GM23248 (cell line): ENCODE data around the gene DPPA3. TPM values are rescaled to one million over a fixed set of nuclear protein-coding genes. Genes with fewer than 3 reads are reported as not detected.

Experiments used
- DNase-seq: peaks from one replicate; pipeline ENCODE4 v3.0.0-alpha.2; 2015
- H2AFZ ChIP-seq: fragments of 200-600 bp; sonication (generic); 2 replicates; pipeline ENCODE4 v1.6.1; 2016; ENCODE audit warnings: antibody characterized with exemption
- H3F3A ChIP-seq: fragments of 200-600 bp; sonication (generic); 2 replicates; pipeline ENCODE4 v1.6.1; 2016; ENCODE audit warnings: mild to moderate bottlenecking, antibody characterized with exemption, mixed run types; ENCODE audit not compliant: insufficient read depth
- H3K27ac ChIP-seq: fragments of 200-600 bp; sonication (generic); 2 replicates; pipeline ENCODE4 v1.5.1; 2016; ENCODE audit warnings: mild to moderate bottlenecking
- H3K27me3 ChIP-seq: fragments of 200-600 bp; sonication (generic); replicated peaks from 2 replicates; pipeline ENCODE4 v1.6.1; 2016; ENCODE audit warnings: mild to moderate bottlenecking; ENCODE audit not compliant: insufficient read depth
- H3K36me3 ChIP-seq: fragments of 200-600 bp; sonication (generic); 2 replicates; pipeline ENCODE4 v1.6.1; 2016; ENCODE audit warnings: low read depth, mild to moderate bottlenecking
- H3K4me1 ChIP-seq: fragments of 200-600 bp; sonication (generic); 2 replicates; pipeline ENCODE4 v1.6.1; 2016; ENCODE audit warnings: mild to moderate bottlenecking; ENCODE audit not compliant: insufficient read depth
- H3K4me2 ChIP-seq: fragments of 200-600 bp; sonication (generic); one replicate; pipeline ENCODE4 v1.6.1; 2016; ENCODE audit warnings: mild to moderate bottlenecking; ENCODE audit not compliant: unreplicated experiment
- H3K4me3 ChIP-seq: fragments of 200-600 bp; sonication (generic); 2 replicates; pipeline ENCODE4 v1.5.1; 2016; ENCODE audit warnings: mild to moderate bottlenecking
- H3K79me2 ChIP-seq: fragments of 200-600 bp; sonication (generic); 2 replicates; pipeline ENCODE4 v1.6.1; 2016; ENCODE audit warnings: mild to moderate bottlenecking; ENCODE audit not compliant: insufficient read depth
- H3K9ac ChIP-seq: fragments of 200-600 bp; sonication (generic); 2 replicates; pipeline ENCODE4 v1.6.1; 2016; ENCODE audit warnings: mild to moderate bottlenecking
- H3K9me2 ChIP-seq: fragments of 200-600 bp; sonication (generic); 2 replicates; pipeline ENCODE4 v1.6.1; 2016; ENCODE audit warnings: mixed run types, mild to moderate bottlenecking, moderate library complexity; ENCODE audit not compliant: insufficient read depth
- H3K9me3 ChIP-seq: fragments of 200-600 bp; sonication (generic); one replicate; pipeline ENCODE4 v1.6.1; 2017; ENCODE audit warnings: low read depth
- H4K20me1 ChIP-seq: fragments of 200-600 bp; sonication (generic); 2 replicates; pipeline ENCODE4 v1.6.0; 2016; ENCODE audit not compliant: insufficient read depth
- EZH2 ChIP-seq: fragments of 200-600 bp; sonication (generic); IDR thresholded peaks from 2 replicates; pipeline ENCODE4 v1.6.1; 2018; ENCODE audit warnings: antibody characterized with exemption, mild to moderate bottlenecking; ENCODE audit not compliant: insufficient read depth, poor library complexity, severe bottlenecking
- EZH2phosphoT487 ChIP-seq: fragments of 200-600 bp; sonication (generic); IDR thresholded peaks from 2 replicates; pipeline ENCODE4 v1.6.1; 2018; ENCODE audit warnings: antibody characterized with exemption, moderate library complexity, mild to moderate bottlenecking, low read depth; ENCODE audit not compliant: insufficient read depth
- WGBS, 2 experiments: methylation state at CpG; one replicate each; pipeline ENCODE4 v1.1.6; 2015 to 2017; ENCODE audit warnings: low lambda C conversion rate in 2 of 2, low coverage in 1 of 2; ENCODE audit errors: missing lambda C conversion rate in 2 of 2; 5-methylcytosine and 5-hydroxymethylcytosine counted together
- in situ Hi-C: fragments of 300-500 bp; cut with MboI; formaldehyde crosslinking; loops from 2 replicates; pipeline ENCODE4 v1.15.0; 2020
- polyA plus RNA-seq: library from polyadenylated mRNA; unstranded; fragments of >200 nt; fragmentation: Nextera tagmentation; extraction: Ambion mirVana; gene quantifications from 2 replicates; pipeline ENCODE4 v1.2.1, GENCODE V29; 2016
- total RNA-seq: library from RNA; depleted of rRNA; stranded (reverse); fragments of >200 nt; shearing (Covaris generic); gene quantifications from 2 replicates; pipeline ENCODE4 v1.2.3, GENCODE V29; 2014

DPPA3 gene
- total and polyA plus RNA-seq, 2 experiments from 2014 or later, result not detected

- in situ Hi-C loops, result no loop called here
- no peak overlapping the region for H3K4me2 ChIP-seq
- H3K79me2 ChIP-seq, result no peaks in the 10 kb centered on the region
- H4K20me1 ChIP-seq, result no peaks in the 10 kb centered on the region
- no peaks in the 10 kb centered on the region for H3K9me3 ChIP-seq
- H3K9ac ChIP-seq, result no peak overlapping the region
- H3K9me2 ChIP-seq, result no peaks in the 10 kb centered on the region
- DNase-seq, result no peak
- TF ChIP-seq EZH2 (no peak), EZH2phosphoT487 (no peak)
- WGBS, 2 experiments, result 26 to 27% methylated on average over 3 of the region's 3 CpGs
- H3F3A ChIP-seq, result no peaks in the 10 kb centered on the region
- H3K4me1 ChIP-seq, result no peaks in the 10 kb centered on the region
- H3K36me3 ChIP-seq, result no peaks in the 10 kb centered on the region
- peaks cover 11% of the 10 kb centered on the region for H3K27me3 ChIP-seq
- no peak overlapping the region for H2AFZ ChIP-seq
- no peak overlapping the region for H3K4me3 ChIP-seq
- H3K27ac ChIP-seq, result no peak overlapping the region
Observed at GRCh38 chr12:7694556-7695236, 16.5 kb upstream of the DPPA3 start.

GRCh38 chr12:7695237-7695560 lies 16.0 kb upstream of the DPPA3 start:
- H3K36me3 ChIP-seq, result no peaks in the 10 kb centered on the region
- H3K27ac ChIP-seq, result no peak overlapping the region
- in situ Hi-C loops, result no loop called here
- no peaks in the 10 kb centered on the region for H3F3A ChIP-seq
- no peaks in the 10 kb centered on the region for H4K20me1 ChIP-seq
- H3K4me2 ChIP-seq, result no peak overlapping the region
- TF ChIP-seq EZH2, result no peak
- TF ChIP-seq EZH2phosphoT487, result no peak
- no peak overlapping the region for H3K4me3 ChIP-seq
- H3K9ac ChIP-seq, result no peak overlapping the region
- H2AFZ ChIP-seq, result no peak overlapping the region
- H3K9me2 ChIP-seq, result no peaks in the 10 kb centered on the region
- no peaks in the 10 kb centered on the region for H3K9me3 ChIP-seq
- WGBS, 2 experiments, result 21 to 23% methylated on average over 10 of the region's 10 CpGs
- no peak for DNase-seq
- H3K4me1 ChIP-seq, result no peaks in the 10 kb centered on the region
- H3K79me2 ChIP-seq, result no peaks in the 10 kb centered on the region
- H3K27me3 ChIP-seq, result peaks cover 11% of the 10 kb centered on the region

DNA sequence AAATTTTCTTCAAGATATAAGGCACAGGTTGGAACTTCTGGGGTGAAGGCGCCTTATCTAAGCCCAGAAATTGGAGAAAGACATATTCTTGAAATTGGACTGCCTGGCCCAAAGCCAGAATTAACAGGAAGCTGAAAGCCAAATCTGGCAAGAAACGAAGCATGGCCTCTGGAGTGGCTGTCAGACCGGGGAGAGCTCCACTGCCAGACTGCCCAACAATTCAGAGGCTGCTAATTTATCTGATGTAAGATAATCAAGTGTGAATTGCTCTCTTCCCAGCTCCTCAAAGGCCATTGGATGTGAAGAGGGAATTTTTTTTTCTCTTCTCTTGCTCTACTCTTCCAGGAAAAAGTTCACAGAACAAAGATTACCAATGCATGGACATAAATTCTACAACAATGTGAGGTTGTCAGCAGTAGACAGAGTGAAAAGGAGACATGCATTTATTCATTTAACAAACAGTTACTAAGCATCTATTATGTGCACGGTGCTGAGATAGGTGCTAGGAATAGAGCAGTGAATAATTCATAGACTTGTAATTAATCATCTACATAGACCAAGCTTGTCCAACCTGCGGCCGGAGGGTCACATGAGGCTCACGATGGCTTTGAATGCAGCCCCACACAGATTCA lies 15.6 kb upstream of the DPPA3 start, which contains the start of gene GDF3:
Gene GDF3, minus strand, starts transcription at position 210 of the 632 bp plus-strand sequence. Its CDS starts 47 bp downstream, at position 163.
- H3K9me2 ChIP-seq, result no peaks in the 10 kb centered on the region

GRCh38 chr12:7705846-7706245 lies 5.4 kb upstream of the DPPA3 start:
- Histone ChIP-seq H3K27me3 (peaks cover 4% of the 10 kb centered on the region; the same call in 1 of the 2 replicates), H3F3A (no peaks in the 10 kb centered on the region), H3K9me3 (no peaks in the 10 kb centered on the region), H2AFZ (no peak overlapping the region), H3K27ac (no peak overlapping the region), H3K9me2 (no peaks in the 10 kb centered on the region), H3K36me3 (no peaks in the 10 kb centered on the region), H3K4me3 (no peak overlapping the region), H3K4me1 (no peaks in the 10 kb centered on the region), H3K9ac (no peak overlapping the region), H3K4me2 (no peak overlapping the region), H3K79me2 (no peaks in the 10 kb centered on the region), H4K20me1 (no peaks in the 10 kb centered on the region)
- in situ Hi-C loops, result no loop called here
- no peak for TF ChIP-seq EZH2phosphoT487
- no peak for TF ChIP-seq EZH2
- no peak for DNase-seq
- WGBS, 2 experiments, result 77 to 81% methylated on average over 25 to 29 of the region's 29 CpGs

More for the DNA sequence above, 15.6 kb upstream of the DPPA3 start, which contains the start of gene GDF3:
- no peaks in the 10 kb centered on the region for H3K9me3 ChIP-seq
- TF ChIP-seq EZH2 (no peak), EZH2phosphoT487 (no peak)
- no peak within 1 kb of the TSS for H3K9ac ChIP-seq
- no peaks in the 10 kb centered on the region for H3F3A ChIP-seq
- in situ Hi-C loops, result no loop called here
- no peaks in the 10 kb centered on the region for H3K79me2 ChIP-seq
- H3K27me3 ChIP-seq, result peaks cover 11% of the 10 kb centered on the region
- H2AFZ ChIP-seq, result no peak within 1 kb of the TSS
- no peak within 1 kb of the TSS for H3K27ac ChIP-seq
- peak; percentile 20 for DNase-seq
- H3K4me3 ChIP-seq, result no peak within 1 kb of the TSS
- no peaks in the 10 kb centered on the region for H3K4me1 ChIP-seq
- no peak within 1 kb of the TSS for H3K4me2 ChIP-seq
- WGBS, 2 experiments, result 32 to 38% methylated on average over 7 of the region's 7 CpGs
- no peaks in the 10 kb centered on the region for H3K36me3 ChIP-seq
- H4K20me1 ChIP-seq, result no peaks in the 10 kb centered on the region
